A204.1 (cell line): ENCODE results near the gene MAST3.
"Not testable (repeated sequence)": the region's sequence is repeated elsewhere in the genome, so short reads cannot be mapped to it uniquely, and the experiment has no call there.

Experiments
- FAIRE-seq: peaks from 2 replicates; lab custom pipeline; 2012; peaks lifted over from hg19 to GRCh38; lab: Jason Lieb, UNC

MAST3 gene

GRCh38 chr19:18140473-18140872 is 42.9 kb downstream of the MAST3 start:
- no peak for FAIRE-seq

DNA sequence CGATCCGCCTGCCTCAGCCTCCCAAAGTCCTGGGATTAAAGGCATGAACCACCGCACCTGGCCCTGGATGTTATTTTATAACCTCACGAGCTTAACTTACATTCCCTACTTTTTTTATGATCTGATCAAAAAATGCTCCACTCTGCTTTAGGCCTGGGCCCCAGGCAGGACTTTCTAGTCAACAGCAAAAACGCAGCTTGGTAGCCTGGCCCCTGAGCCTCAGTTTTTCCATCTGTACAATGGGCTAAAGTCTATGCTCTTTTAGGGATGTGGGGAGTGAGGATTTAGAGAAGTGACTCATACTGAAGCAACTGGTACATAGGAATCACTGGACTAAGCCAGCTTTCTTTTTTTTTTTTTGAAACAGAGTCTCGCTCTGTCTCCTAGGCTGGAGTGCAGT is 43.5 kb downstream of the MAST3 start:
- no peak for FAIRE-seq

DNA sequence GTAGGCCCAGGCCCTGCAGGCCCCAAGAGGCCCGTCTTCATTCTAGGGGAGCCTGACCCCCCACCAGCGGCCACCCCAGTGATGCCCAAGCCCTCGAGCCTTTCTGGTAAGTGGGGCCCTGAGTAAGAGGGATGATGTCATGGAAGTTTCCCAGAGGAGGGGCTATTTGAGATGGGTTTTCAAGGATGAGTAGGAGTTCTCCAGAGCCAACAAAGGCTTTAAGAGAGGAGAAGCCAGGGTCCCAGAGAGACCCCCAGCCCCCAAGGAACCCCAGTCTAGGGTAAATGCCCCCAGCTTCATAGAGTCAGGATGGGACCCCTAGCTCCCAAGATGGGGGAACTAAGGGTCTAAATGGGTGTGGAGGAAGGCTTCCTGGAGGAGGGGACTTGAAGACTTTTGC is 46.3 kb downstream of the MAST3 start:
- FAIRE-seq: no peak

GRCh38 chr19:18144361-18144760 is 46.8 kb downstream of the MAST3 start:
- no peak for FAIRE-seq

GRCh38 chr19:18144906-18145305 is 47.3 kb downstream of the MAST3 start:
- FAIRE-seq: no peak

- FAIRE-seq: no peak
These were observed 47.9 kb downstream of the MAST3 start for GRCh38 chr19:18145391-18145999.

DNA sequence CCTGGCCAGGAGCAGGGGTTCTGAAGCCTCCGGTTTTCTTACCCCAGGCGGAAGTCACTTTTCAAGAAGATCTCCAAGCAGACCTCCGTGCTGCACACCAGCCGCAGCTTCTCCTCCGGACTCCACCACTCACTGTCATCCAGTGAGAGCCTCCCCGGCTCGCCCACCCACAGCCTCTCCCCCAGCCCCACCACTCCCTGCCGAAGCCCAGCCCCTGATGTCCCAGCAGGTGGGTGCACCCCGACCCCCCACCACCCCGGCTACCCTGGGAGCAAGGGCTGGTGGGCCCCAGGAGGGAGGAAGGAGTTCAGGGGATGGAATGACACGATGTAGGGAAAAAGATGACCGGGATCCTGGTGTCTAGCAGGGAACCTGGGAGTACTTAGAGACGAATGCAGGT is 49.8 kb downstream of the MAST3 start:
- FAIRE-seq: no peak

GRCh38 chr19:18149596-18149975 is 52.0 kb downstream of the MAST3 start:
- FAIRE-seq: no peak

- no peak for FAIRE-seq
These were observed 53.4 kb downstream of the MAST3 start for GRCh38 chr19:18150776-18151624.

DNA sequence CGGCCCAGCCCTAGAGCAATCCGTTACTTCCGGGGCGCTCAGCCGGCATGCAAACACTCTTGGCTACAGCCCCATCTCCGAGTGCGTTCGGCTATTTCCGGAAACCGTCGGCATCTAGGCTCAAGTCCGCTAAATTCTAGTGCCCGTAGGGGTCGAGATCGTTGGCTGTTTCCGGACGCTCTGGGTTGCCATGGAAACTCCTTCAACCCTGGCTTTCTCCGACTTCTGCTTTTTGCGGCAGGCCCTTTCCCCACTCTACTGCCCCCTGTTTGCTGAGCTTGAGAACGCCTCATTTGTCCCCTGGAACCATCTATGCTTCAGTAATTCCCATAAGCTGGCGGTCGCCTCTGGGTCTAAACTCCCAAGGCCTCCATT is 54.9 kb downstream of the MAST3 start:
- no peak for FAIRE-seq

DNA sequence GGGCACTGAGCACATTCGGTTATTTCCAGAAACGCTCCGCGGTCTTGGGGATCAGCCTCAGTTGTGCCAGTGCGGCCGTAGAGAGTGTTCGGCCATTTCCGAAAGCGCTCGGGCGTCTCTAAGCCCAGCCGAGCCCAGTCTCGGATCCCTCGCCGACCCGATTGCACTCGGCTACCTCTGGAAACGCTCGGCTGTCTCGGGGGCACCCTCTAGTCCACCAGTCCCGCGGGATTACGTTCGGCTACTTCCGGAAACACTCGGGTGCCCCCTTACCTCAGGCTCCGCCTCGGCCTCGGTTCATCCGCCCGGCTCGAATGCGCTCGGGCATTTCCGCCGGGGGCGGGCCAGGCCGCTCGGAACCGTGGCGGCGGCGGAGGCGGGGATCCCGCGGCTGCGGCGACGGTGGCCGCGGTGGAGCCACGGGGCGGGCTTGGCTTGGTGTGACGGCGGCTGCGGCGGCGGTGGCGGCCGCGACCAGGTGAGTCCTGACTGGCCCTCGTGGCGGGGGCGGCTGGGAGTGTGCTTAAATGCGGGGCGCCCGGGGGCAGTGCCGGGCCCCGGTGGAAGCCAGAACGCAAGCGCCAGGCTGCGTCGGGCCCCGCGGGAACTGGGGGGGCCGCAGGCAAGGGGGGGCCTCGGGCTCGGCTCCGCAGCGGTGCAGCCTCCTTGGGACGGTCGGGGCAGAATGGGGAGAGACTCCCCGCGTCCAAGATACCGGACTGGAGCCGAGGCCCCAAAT is 55.4 kb downstream of the MAST3 start, which contains the start of gene PIK3R2:
TSS of gene PIK3R2 (plus strand) at position 347 of the 739 bp plus-strand sequence. CDS start 2,717 bp downstream, outside the sequence.
- FAIRE-seq: peak; percentile 99

GRCh38 chr19:18153556-18154134 is 56.1 kb downstream of the MAST3 start:
- FAIRE-seq: no peak

DNA sequence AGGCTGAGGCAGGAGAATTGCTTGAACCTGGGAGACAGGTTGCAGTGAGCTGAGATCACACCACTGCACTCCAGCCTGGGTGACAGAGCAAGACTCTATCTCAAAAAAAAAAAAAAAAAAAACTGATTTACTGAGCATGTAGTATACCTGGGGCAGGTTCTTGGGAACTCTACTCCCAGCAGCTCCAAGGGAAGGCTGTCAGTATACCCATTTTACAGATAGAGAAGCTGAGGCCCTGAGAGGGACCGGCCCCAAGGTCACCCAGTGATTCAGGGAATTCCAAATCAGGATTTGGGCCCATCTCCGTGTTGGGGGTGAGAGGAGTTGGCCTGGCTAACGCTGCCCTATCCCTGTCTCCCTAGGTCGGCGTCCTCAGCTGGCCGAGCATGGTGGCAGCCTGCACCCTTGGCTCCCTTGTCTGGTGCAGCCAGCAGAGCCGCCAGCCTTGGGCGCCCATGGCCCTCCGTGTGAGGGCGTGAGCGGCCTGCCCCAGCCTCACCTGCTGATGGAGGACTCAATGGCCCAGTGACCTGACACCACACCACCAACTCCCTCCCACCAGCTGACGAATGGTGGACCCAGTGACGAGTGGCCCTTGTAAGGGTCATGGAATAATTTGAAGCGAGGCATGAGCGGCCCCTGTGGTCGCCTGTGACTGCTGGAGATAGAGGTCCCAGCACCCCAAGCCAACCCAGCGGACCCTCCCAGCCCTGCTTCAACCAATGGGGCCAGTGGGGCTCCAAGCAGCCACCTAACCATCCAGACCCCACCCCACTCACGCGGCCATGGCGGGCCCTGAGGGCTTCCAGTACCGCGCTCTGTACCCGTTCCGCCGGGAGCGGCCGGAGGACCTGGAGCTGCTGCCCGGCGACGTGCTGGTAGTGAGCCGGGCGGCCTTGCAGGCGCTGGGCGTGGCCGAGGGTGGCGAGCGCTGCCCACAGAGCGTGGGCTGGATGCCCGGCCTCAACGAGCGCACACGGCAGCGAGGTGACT is 57.8 kb downstream of the MAST3 start:
- no peak for FAIRE-seq

DNA sequence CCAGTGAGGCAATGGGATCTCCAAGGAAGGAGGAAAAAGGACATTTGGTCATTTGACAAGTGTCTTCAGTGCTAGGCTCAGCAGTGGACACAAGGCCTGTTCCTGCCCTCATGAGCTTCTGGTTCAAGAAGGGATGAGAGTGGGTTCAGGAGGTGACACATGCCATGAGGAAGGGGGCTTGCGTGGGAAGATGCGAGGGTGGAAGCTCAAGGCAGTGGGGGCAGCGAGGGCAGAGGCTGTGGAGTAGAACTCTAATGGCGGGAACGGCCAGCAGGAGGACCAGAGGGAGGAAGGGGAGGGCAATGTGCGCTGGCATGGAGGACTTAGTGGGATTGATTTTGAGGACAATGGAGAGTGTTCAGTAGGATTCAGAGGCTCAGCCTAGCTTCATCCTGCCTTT is 58.7 kb downstream of the MAST3 start:
- FAIRE-seq: no peak

DNA sequence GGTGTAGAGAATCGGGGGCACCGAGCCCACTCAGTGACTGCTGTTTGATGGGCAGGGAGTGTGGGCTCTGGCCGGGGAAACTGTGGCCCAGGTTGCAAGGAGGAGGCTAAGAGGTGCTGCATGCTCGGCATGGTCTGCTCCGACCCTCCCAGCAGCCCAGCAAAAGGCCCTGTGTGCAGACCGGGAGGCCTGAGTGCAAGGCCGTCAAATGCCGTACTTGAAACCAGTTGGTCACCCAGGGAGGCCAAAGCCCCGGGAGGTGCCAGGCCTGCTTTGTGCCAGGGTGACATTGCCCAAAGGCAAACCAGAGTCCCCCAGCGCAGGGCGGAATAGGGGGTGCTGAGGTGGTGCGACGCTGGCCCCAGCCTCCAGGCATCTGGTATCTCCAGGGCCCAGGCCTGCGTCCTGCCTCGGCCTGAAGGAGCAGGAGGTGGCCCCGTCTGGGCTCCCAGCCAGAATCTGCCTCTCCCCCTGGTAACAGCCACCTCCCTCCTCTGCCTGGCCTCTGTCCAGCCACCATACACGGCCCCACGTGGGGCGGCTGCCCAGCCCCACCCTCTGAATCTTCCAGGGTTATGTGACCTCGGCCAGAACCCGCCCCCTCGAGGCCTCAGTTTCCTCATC is 59.4 kb downstream of the MAST3 start:
- FAIRE-seq: no peak

DNA sequence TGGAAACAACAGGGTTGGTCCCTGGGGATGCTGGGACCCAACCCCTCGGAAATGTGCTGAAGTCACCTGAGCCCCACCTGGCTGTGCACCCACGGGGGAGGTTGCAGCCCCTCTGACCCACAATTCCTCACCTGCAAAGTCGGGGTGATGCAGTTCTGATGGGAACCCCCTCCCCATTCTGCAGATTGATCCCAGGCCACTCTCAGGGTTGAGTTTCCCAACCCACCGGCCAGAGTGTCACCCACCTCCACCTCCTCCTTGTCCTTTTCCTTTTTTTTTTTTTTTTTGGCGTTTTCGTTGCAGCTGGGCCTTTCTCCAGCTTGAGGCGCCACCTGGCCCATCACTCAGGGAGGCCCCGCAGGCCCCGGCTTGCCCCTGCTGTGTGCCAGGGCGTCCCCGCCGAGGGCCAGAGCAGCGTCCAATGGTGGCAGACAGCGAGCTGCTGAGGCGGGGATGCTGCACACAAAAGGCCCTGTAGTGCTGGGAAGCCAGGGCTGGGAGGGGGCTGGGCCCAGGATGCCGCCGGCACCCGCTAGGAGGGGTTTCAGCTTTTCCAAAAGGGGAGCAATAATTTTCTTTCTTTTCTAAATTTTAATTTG is 60.0 kb downstream of the MAST3 start:
- FAIRE-seq: no peak

- FAIRE-seq: no peak
These were observed 60.9 kb downstream of the MAST3 start for GRCh38 chr19:18158467-18158866.

- not testable (repeated sequence) for FAIRE-seq
These were observed 61.6 kb downstream of the MAST3 start for GRCh38 chr19:18159059-18159616.

DNA sequence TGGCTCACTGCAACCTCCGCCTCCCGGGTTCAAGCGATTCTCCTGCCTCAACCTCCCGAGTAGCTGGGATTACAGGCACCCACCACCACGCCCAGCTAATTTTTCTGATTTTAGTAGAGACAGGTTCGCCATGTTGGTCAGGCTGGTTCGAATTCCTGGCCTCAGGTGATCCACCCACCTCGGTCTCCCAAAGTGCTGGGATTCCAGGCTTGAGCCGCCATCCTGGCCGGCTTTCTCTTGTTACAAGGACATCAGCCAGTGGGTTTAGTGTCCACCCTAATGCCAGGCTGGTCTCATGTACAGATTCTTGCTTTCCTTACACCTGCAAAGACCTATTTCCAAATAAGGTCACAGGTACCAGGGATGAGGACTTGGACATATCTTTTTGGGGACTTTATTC is 62.2 kb downstream of the MAST3 start:
- FAIRE-seq: no peak

- FAIRE-seq: no peak
These were observed 63.0 kb downstream of the MAST3 start for GRCh38 chr19:18160493-18160970.
